NCI-H748 treated with DMSO at 0.1 percent for 48 hours (cell line): Measurements from ENCODE around the gene LEPROT.

Experiments used
- DNase-seq: peaks from one replicate; lab custom pipeline; 2025; lab: John Stamatoyannopoulos, UW

Gene LEPROT

GRCh38 chr1:65412256-65412983 lies 8.0 kb upstream of the LEPROT start:
- no peak for DNase-seq

- DNase-seq = no peak
Observed at GRCh38 chr1:65412984-65413375, 7.5 kb upstream of the LEPROT start.

DNA sequence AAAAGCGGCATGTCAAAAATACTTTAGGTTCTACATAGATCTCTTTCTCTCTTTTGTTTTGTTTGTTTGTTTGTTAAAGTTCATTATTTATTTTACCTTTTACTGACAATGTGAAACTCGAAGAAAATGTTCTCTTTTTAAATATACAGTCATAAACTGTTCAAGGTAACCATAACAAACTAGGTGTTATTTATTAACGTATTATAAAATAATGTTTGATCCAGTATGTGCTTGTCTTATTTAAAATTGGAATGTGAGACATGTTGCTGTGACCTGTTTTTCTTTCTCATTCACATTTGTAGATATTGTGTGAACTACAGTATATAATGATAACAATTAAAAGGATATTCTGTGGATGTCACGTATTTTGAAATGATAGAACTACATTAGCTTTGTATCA lies 5.9 kb upstream of the LEPROT start:
- DNase-seq = no peak

- DNase-seq = no peak
Observed at GRCh38 chr1:65416767-65417166, 3.7 kb upstream of the LEPROT start.

GRCh38 chr1:65417729-65418128 lies 2.7 kb upstream of the LEPROT start:
- no peak for DNase-seq

DNA sequence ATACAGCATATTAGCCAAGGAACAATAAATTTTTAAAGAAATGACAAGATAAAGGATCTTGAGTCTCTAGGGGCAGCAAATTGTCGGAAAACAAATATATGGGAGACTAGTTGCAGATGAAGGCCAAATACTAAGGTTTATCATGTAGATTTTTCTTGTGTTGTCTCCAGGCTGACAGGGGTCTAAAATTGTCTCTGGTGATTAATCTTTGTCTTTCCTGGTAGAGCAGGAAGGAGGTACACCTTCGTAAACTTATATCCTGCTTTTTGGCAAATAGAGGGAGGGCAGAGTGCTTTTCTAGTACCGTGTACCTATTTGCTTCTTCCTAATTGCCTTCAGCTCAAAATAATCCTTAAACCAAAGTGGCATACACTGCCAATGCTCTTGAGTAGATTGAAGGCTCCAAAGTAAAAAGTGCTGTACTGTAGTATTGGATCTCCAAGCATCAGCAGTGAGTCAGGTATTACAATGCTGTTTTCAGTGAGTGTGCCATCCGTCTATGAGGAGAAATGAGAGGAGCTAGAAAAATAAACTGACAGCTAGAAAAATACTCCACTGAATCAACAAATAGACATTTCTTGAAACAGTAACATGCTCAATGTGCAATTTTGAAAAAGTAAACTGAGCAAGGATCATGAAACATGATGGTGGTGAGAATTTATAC lies 1.8 kb upstream of the LEPROT start:
- DNase-seq = no peak

GRCh38 chr1:65419681-65420589 lies 533 bp upstream of the LEPROT start:
- DNase-seq = peak; percentile 90

DNA sequence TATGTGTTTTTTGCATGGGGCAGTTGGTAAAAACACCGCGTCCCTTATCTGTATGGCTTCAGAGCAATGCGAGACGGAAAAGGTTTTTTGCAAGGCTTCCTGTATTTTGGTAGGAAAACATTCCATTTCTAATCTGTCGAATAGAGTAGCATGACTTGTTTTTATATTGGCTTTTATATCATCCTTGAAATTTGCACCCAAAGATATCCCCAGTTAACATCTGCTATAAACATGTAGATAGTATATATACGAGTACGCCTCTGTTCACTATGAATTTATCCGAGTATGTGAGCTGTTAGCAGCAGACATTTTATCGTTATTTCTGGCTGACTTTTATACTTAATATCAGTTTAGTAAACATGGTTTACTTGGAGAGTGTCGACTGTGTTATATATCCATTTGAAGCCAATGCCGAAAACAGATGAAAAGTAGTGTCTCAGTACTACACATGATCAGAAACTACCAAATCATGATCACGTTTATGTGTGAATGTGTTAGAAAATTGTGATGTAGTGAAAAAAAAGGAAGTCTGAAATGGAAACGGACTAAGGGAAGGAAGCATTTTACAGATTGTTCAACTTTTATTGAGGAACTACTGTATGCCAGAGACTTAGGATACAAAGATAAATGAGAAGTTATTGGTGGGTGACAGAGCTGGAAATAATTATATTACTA lies 1.0 kb downstream of the LEPROT start:
- DNase-seq = no peak

- DNase-seq = no peak
Observed at GRCh38 chr1:65422241-65423203, 2.1 kb downstream of the LEPROT start.

GRCh38 chr1:65423884-65424572 lies 3.6 kb downstream of the LEPROT start:
- no peak for DNase-seq

DNA sequence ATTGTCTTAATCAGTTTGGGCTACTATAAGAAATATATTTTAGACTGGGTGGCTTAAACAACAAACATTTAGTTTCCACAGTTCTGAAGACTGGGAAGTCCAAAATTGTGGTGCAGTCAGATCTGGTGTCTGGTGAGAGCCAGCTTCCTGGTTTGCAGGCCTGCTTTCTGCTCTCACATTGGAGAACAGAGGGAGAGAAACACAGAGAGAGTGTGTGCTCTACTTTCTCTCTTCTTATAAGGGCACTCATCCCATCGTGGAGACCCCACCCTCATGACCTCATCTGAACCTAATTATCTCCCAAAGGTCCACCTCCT lies 4.1 kb downstream of the LEPROT start:
- no peak for DNase-seq

GRCh38 chr1:65425006-65425405 lies 4.5 kb downstream of the LEPROT start:
- DNase-seq = no peak

DNA sequence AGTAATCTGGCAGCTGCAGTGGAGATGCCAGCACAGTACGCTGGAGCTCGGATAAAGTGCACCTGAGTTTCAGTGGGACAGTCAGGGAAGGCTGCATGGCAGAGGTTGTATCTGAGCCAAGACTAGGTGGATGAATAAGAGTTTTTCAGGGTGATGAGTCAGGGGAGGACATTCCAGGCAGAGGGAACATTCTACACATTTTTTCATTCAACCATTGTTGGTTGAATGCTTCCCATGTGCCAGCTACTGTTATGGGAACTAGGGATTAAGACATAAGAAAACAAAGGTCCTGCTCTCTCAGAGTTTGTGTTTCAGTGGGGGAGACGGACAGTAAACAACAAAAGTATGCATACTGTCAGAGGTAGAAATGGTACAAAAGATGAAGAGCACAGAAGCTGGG lies 5.2 kb downstream of the LEPROT start:
- no peak for DNase-seq

DNA sequence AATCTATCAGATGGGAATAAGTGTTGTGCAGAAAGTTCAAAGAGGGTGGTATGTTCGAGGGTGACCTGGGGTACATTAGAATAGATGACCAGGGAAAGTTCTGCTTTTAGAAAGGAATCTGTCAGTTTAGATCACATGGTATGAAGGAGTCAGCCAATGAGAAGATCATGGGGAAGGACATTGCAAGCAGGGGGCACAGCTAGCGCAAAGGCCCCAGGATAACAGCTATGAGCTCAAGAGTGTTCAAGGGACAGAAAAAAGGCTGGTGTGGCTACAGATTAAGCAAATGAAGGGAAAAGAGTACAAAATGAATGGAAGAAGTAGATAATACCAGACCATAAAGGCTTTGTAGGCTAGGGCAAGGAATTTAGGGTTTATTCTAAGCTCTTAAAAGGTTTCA lies 8.6 kb downstream of the LEPROT start:
- no peak for DNase-seq

- DNase-seq = no peak
Observed at GRCh38 chr1:65429806-65430205, 9.3 kb downstream of the LEPROT start.

DNA sequence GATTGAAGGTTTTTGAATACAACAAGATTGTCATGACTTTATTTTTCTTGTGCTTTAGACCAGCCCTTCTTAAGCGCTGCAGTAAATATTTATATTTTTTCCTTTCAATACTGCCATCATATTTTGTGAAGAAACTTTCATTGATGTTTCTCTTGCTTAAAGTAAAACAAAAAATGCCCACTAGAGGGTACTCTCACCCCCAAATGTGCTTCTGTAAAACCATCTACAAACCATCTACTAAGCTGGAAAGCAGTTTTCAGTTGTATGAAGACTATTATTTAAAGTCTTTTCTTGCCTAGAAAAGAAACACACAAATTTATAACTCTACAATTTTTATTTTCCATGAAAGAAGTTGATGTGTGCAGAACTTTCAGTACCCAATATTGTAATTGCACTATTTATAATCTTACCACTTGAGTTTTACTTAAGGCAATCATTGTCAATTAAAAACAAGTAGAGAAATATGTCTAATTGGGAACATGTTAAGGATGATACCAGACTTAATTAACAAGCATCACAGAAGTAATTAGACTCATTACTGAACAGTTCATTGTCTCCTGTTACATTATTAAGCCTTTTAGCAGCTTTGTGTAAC lies 10.7 kb downstream of the LEPROT start:
- DNase-seq = no peak

- DNase-seq = no peak
Observed at GRCh38 chr1:65432918-65433317, 12.4 kb downstream of the LEPROT start.

DNA sequence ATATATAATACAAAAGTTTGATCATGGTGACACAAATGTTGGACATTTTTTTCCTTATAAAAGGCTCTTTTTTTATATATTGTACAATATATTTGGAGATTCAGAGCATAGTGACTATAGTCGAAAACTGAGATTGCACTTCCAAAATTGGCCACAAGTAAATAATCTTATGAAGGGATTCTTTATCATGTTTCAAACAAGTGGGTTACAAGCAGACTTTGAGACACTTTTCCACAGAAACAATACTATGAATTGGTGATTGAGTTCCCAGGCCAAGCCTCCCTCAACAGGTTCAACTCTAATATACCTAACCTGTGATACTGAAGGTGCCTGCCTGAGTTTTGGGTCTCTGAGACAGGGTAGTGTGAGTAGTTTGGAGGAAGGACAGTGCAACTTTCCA lies 13.8 kb downstream of the LEPROT start:
- DNase-seq = no peak

- DNase-seq = no peak
Observed at GRCh38 chr1:65434760-65435159, 14.3 kb downstream of the LEPROT start.

- no peak for DNase-seq
Observed at GRCh38 chr1:65435987-65436386, 15.5 kb downstream of the LEPROT start.
